HEK293 (cell line): Measurements from ENCODE around the gene SMIM20.
A peak's percentile ranks its signal among the peaks of the same experiment; 100 is the strongest.

ENCODE experiments used
- CTCF ChIA-PET: fragments of 350-600 bp; formaldehyde crosslinking; extraction: SDS; loops from one replicate; lab custom pipeline; 2021; ENCODE audit warnings: antibody characterized with exemption; lab: Yijun Ruan, JAX
- POLR2A ChIA-PET: fragments of 300-600 bp; formaldehyde crosslinking; extraction: SDS; loops from one replicate; lab custom pipeline; 2020; ENCODE audit warnings: antibody characterized with exemption, inconsistent platforms; lab: Yijun Ruan, JAX
- H3K27ac ChIP-seq: fragments of 200-500 bp; sonication (Bioruptor generic); 2 replicates; pipeline ENCODE4 v1.5.1; 2014; ENCODE audit warnings: low read depth, low read length, control low read depth, inconsistent platforms; ENCODE audit errors: extremely low read depth
- H3K36me3 ChIP-seq, 2 experiments: fragments of 200-500 bp in 1 of 2; sonication (Bioruptor generic) in 1 of 2; 1 replicate in 1 of 2; 2 replicates in 1 of 2; pipeline ENCODE4 v1.5.1; 2014 to 2017; ENCODE audit warnings: inconsistent platforms in 2 of 2, low read length in 2 of 2; ENCODE audit not compliant: control insufficient read depth in 2 of 2, insufficient read depth in 1 of 2
- H3K4me1 ChIP-seq: fragments of 200-500 bp; sonication (Bioruptor generic); 2 replicates; pipeline ENCODE4 v1.5.1; 2014; ENCODE audit warnings: mild to moderate bottlenecking, low read length, inconsistent platforms; ENCODE audit not compliant: control insufficient read depth, insufficient read depth
- H3K4me3 ChIP-seq: 2 replicates; pipeline ENCODE4 v1.5.1; 2011; ENCODE audit warnings: low read depth, mild to moderate bottlenecking, control low read depth, low read length, moderate library complexity
- H3K9me3 ChIP-seq: fragments of 200-500 bp; sonication (Bioruptor generic); 2 replicates; pipeline ENCODE4 v1.5.1; 2014; ENCODE audit warnings: low read depth, low read length, inconsistent platforms; ENCODE audit not compliant: control insufficient read depth, insufficient read depth
- ELK4 ChIP-seq: IDR thresholded peaks from 2 replicates; pipeline ENCODE4 v1.6.1; 2011; ENCODE audit warnings: mild to moderate bottlenecking, low read depth, low read length, borderline replicate concordance
- FEZF1 ChIP-seq: fragments of 450-650 bp; formaldehyde crosslinking; IDR thresholded peaks from 2 replicates; pipeline ENCODE4 v1.5.1; 2016; ENCODE audit warnings: missing biosample characterization, missing genetic modification characterization
- GLIS1 ChIP-seq: fragments of 450-650 bp; formaldehyde crosslinking; IDR thresholded peaks from 2 replicates; pipeline ENCODE4 v1.5.1; 2016; ENCODE audit warnings: missing biosample characterization, missing genetic modification characterization
- KLF17 ChIP-seq: fragments of 450-650 bp; formaldehyde crosslinking; IDR thresholded peaks from 2 replicates; pipeline ENCODE4 v1.5.1; 2016; ENCODE audit warnings: missing biosample characterization, missing genetic modification characterization
- OVOL3 ChIP-seq: fragments of 450-650 bp; formaldehyde crosslinking; IDR thresholded peaks from 2 replicates; pipeline ENCODE4 v1.5.1; 2016; ENCODE audit warnings: missing biosample characterization, missing genetic modification characterization
- PRDM10 ChIP-seq: fragments of 450-650 bp; formaldehyde crosslinking; IDR thresholded peaks from 2 replicates; pipeline ENCODE4 v1.5.1; 2016; ENCODE audit warnings: missing biosample characterization, missing genetic modification characterization
- ZFP37 ChIP-seq: fragments of 450-650 bp; formaldehyde crosslinking; IDR thresholded peaks from 2 replicates; pipeline ENCODE4 v1.5.1; 2016; ENCODE audit warnings: missing biosample characterization, missing genetic modification characterization
- ZNF133 ChIP-seq: fragments of 450-650 bp; formaldehyde crosslinking; IDR thresholded peaks from 2 replicates; pipeline ENCODE4 v1.5.1; 2016; ENCODE audit warnings: missing biosample characterization, missing genetic modification characterization
- ZNF18 ChIP-seq: fragments of 450-650 bp; formaldehyde crosslinking; IDR thresholded peaks from 2 replicates; pipeline ENCODE4 v1.5.1; 2016; ENCODE audit warnings: missing biosample characterization, missing genetic modification characterization
- ZNF184 ChIP-seq: fragments of 450-650 bp; IDR thresholded peaks from 2 replicates; pipeline ENCODE4 v1.5.1; 2018; ENCODE audit warnings: missing biosample characterization, mild to moderate bottlenecking, missing genetic modification characterization
- ZNF292 ChIP-seq: fragments of 450-650 bp; formaldehyde crosslinking; IDR thresholded peaks from 2 replicates; pipeline ENCODE4 v1.5.1; 2016; ENCODE audit warnings: low read depth, missing biosample characterization, missing genetic modification characterization, borderline replicate concordance
- ZNF341 ChIP-seq: fragments of 450-650 bp; formaldehyde crosslinking; IDR thresholded peaks from 2 replicates; pipeline ENCODE4; 2016; ENCODE audit warnings: low read depth, missing biosample characterization, missing genetic modification characterization
- ZNF398 ChIP-seq: fragments of 450-650 bp; formaldehyde crosslinking; IDR thresholded peaks from 2 replicates; pipeline ENCODE4 v1.5.1; 2017; ENCODE audit warnings: missing biosample characterization, missing genetic modification characterization
- ZNF707 ChIP-seq: fragments of 450-650 bp; formaldehyde crosslinking; IDR thresholded peaks from 2 replicates; pipeline ENCODE4 v1.5.1; 2016; ENCODE audit warnings: missing biosample characterization, missing genetic modification characterization
- ZNF843 ChIP-seq: fragments of 450-650 bp; formaldehyde crosslinking; IDR thresholded peaks from 2 replicates; pipeline ENCODE4 v1.5.1; 2016; ENCODE audit warnings: missing biosample characterization, missing genetic modification characterization
- ZSCAN30 ChIP-seq: fragments of 450-650 bp; IDR thresholded peaks from 2 replicates; pipeline ENCODE4 v1.5.1; 2018; ENCODE audit warnings: missing biosample characterization, mild to moderate bottlenecking, missing genetic modification characterization, moderate library complexity
- ZXDB ChIP-seq: fragments of 450-650 bp; formaldehyde crosslinking; IDR thresholded peaks from 2 replicates; pipeline ENCODE4 v1.5.1; 2016; ENCODE audit warnings: missing biosample characterization, missing genetic modification characterization

SMIM20 gene

GRCh38 chr4:25972984-25973745 is 59.1 kb downstream of the SMIM20 start (continued):
- no peak for TF ChIP-seq ZNF707 (tag by site-specific recombination)
- no peak for TF ChIP-seq ZNF292 (tag by site-specific recombination)
- TF ChIP-seq PRDM10 (tag by site-specific recombination): no peak

- CTCF ChIA-PET: interaction anchor here (0.6 kb wide), 1 partner anchor 308 kb away, joined by 4 read pairs; no protein-coding TSS in a partner anchor
Measured at GRCh38 chr4:25976780-25977179, 62.8 kb downstream of the SMIM20 start.

GRCh38 chr4:25977397-25978170 is 63.6 kb downstream of the SMIM20 start:
- H3K36me3 ChIP-seq: no peaks in the 10 kb centered on the region
- no peaks in the 10 kb centered on the region for H3K9me3 ChIP-seq
- ChIA-PET POLR2A (no interaction called here), CTCF (interaction anchor here (0.6 to 1.0 kb wide), 3 partner anchors 10 to 309 kb away, joined by 3 to 4 read pairs (median 4); no protein-coding TSS in a partner anchor)
- H3K27ac ChIP-seq: no peak overlapping the region; the same call in 1 of the 2 replicates
- TF ChIP-seq ZNF341 (peak; percentile 33), ZNF184 (tag by site-specific recombination) (no peak), ZNF133 (no peak), GLIS1 (tag by site-specific recombination) (peak; percentile 41; the same call in 1 of the 2 replicates), ZNF843 (peak; percentile 30; the same call in 1 of the 2 replicates), OVOL3 (tag by site-specific recombination) (peak; percentile 62; the same call in 1 of the 2 replicates), ZNF398 (peak; percentile 51; the same call in 1 of the 2 replicates), ZXDB (tag by site-specific recombination) (peak; percentile 47)
- 0 out of 2 replicates have a peak, but pooled peaks cover 3% of the 10 kb centered on the region for H3K4me1 ChIP-seq
- H3K4me3 ChIP-seq: no peak overlapping the region

More at GRCh38 chr4:25976780-25977179, 62.8 kb downstream of the SMIM20 start:
- no peak overlapping the region for H3K4me3 ChIP-seq
- no peak overlapping the region for H3K27ac ChIP-seq
- TF ChIP-seq ZNF18 (tag by site-specific recombination) (no peak), ELK4 (no peak), ZSCAN30 (tag by site-specific recombination) (no peak), ZFP37 (tag by site-specific recombination) (no peak), KLF17 (tag by site-specific recombination) (no peak), FEZF1 (tag by site-specific recombination) (no peak)
- 0 out of 2 replicates have a peak, but pooled peaks cover 3% of the 10 kb centered on the region for H3K4me1 ChIP-seq
- POLR2A ChIA-PET: no interaction called here
- H3K36me3 ChIP-seq: no peaks in the 10 kb centered on the region
- no peaks in the 10 kb centered on the region for H3K9me3 ChIP-seq
